Lower leg skin (tissue), 4 donors: Measurements from ENCODE around the gene HSPG2. TPM values are rescaled to one million over a fixed set of nuclear protein-coding genes. Genes with fewer than 3 reads are reported as not detected.

ENCODE experiments used
- DNase-seq, 2 donors: peaks; one replicate each; pipeline ENCODE4 v3.0.0-alpha.2; 2019; ENCODE audit warnings: low spot score in 2 of 2
- H3K4me3 ChIP-seq: fragments of 200-600 bp; sonication (generic); 2 replicates; pipeline ENCODE4 v1.5.1; 2017; ENCODE audit warnings: mild to moderate bottlenecking, low read depth; ENCODE audit not compliant: poor library complexity, severe bottlenecking
- POLR2A ChIP-seq, 2 donors: fragments of 450-650 bp; IDR thresholded peaks; one replicate each; pipeline ENCODE4 v1.6.1; 2016 to 2017; ENCODE audit warnings: antibody characterized with exemption in 2 of 2, mild to moderate bottlenecking in 1 of 2, moderate library complexity in 1 of 2
- whole genome bisulfite sequencing, 2 donors: methylation state at CpG; one replicate each; pipeline ENCODE4 v1.1.5; 2018; 5-methylcytosine and 5-hydroxymethylcytosine counted together
- intact Hi-C: fragments of 100-400 bp; cut with DNase I; formaldehyde crosslinking; loops from one replicate; pipeline ENCODE4 v1.15.0; 2023; ENCODE audit warnings: low total_unique reads
- total RNA-seq, 4 donors: library from RNA; depleted of rRNA; stranded (reverse); fragments of >200 nt; gene quantifications; one replicate each; pipeline ENCODE4 v1.1.0, GENCODE V29; 2016
- TF ChIP-seq, protein P1 (sequence below), 3 donors: fragments of 450-650 bp; IDR thresholded peaks; one replicate each; pipeline ENCODE4 v1.5.1; 2016; ENCODE audit warnings: antibody characterized with exemption in 3 of 3, mild to moderate bottlenecking in 3 of 3, moderate library complexity in 2 of 3

The HSPG2 gene
- total RNA-seq, 4 donors from 2014 or later, result 67.9 to 171 (median 99.6) TPM

DNA sequence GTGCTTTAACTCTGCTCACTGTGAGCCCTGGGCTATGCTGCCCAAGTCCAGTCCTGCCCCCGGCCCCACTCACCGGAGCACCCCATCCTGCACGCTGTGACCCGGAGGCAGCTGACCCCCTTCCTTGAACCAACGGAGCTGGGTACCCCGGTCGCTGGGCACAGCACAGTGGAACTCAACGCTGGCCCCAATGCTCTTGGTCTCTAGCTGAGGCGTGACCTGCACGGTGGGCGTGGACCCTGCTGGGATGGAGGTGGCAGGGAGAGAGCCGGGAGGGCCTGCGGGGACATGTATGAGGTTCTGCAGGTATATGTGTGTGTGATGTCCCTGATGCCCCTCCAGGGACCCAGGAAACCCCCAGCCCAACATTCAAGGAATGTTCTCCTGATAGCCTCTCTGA lies 100.4 kb downstream of the HSPG2 start:
- no peak overlapping the region for H3K4me3 ChIP-seq
- intact Hi-C loops, result no loop called here
- no peak for DNase-seq
- 94 to 97% methylated on average over 13 of the region's 13 CpGs for WGBS, 2 donors
- no peak for TF ChIP-seq POLR2A (IDR thresholded peaks at IDR 0.05)
- TF ChIP-seq, protein P1, sequence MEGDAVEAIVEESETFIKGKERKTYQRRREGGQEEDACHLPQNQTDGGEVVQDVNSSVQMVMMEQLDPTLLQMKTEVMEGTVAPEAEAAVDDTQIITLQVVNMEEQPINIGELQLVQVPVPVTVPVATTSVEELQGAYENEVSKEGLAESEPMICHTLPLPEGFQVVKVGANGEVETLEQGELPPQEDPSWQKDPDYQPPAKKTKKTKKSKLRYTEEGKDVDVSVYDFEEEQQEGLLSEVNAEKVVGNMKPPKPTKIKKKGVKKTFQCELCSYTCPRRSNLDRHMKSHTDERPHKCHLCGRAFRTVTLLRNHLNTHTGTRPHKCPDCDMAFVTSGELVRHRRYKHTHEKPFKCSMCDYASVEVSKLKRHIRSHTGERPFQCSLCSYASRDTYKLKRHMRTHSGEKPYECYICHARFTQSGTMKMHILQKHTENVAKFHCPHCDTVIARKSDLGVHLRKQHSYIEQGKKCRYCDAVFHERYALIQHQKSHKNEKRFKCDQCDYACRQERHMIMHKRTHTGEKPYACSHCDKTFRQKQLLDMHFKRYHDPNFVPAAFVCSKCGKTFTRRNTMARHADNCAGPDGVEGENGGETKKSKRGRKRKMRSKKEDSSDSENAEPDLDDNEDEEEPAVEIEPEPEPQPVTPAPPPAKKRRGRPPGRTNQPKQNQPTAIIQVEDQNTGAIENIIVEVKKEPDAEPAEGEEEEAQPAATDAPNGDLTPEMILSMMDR (IDR thresholded peaks at IDR 0.05), result no peak

DNA sequence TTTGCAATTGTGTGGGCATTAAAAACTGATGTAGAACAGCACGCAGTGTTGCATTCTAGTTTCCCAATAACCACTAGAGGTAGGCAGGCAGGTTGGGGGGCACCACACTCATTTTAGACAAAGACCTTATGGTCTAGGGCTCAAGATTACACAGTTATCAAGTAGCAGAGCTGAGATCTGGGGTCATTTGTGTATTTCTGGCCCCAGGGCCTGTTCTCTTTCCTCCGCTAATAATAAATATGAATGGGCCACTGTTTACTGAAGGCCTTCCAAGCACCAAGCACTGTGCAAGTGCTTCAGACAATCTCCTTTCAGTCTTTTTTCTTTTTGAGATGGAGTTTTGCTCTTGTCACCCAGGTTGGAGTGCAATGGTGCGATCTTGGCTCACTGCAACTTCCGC lies 101.1 kb downstream of the HSPG2 start:
- no peak for DNase-seq
- H3K4me3 ChIP-seq, result no peak overlapping the region
- WGBS, 2 donors, result 93 to 97% methylated on average over 4 of the region's 4 CpGs
- TF ChIP-seq, protein P1 (IDR thresholded peaks at IDR 0.05), result no peak
- no peak for TF ChIP-seq POLR2A (IDR thresholded peaks at IDR 0.05)
- intact Hi-C loops, result no loop called here

DNA sequence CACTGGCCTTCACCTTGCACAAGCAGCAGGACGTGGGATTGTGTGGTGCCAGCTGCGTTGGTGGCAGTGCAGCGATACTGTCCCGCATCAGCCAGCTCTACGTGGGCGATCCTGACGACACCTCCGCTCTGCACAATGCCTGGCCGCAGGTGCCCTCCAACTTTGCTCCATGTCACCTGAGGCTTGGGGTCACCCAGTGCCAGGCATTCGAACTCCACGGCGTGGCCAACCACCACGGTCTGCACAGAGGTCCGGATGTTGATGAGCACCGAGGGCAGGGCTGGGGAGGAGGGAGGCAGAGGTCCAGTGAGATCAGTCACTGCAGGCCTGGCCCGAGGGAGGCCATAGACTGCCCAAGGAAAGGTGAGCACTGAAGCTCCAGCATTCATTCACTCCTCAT lies 102.4 kb downstream of the HSPG2 start:
- DNase-seq, result no peak
- intact Hi-C loops, result no loop called here
- TF ChIP-seq, protein P1 (IDR thresholded peaks at IDR 0.05), result no peak
- no peak for TF ChIP-seq POLR2A (IDR thresholded peaks at IDR 0.05)
- no peak overlapping the region for H3K4me3 ChIP-seq
- 96% methylated on average over 16 of the region's 16 CpGs for WGBS, 2 donors

DNA sequence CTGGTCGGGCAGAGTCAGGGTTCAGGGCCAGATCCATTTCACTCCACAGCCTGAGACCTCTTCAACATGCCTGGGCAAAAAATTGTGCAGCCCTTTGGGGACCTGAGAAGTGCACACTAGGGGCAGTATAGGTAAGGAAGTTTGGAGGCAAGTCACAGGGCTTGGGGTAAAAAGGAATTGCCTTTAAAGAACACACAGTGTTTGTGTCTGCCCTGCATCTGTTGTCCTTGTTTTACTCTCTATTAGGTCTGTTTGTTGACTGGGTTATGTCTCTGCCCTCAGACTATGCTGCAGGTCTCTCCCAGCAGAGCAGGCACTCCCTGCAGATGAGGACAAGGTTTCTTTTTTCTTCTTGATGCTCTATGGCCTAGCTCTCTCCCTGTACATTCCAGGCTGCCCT lies 103.0 kb downstream of the HSPG2 start:
- DNase-seq, result no peak
- 88 to 94% methylated on average over 1 of the region's 1 CpG for WGBS, 2 donors
- intact Hi-C loops, result no loop called here
- no peak for TF ChIP-seq POLR2A (IDR thresholded peaks at IDR 0.05)
- TF ChIP-seq, protein P1 (IDR thresholded peaks at IDR 0.05), result no peak
- H3K4me3 ChIP-seq, result no peak overlapping the region

DNA sequence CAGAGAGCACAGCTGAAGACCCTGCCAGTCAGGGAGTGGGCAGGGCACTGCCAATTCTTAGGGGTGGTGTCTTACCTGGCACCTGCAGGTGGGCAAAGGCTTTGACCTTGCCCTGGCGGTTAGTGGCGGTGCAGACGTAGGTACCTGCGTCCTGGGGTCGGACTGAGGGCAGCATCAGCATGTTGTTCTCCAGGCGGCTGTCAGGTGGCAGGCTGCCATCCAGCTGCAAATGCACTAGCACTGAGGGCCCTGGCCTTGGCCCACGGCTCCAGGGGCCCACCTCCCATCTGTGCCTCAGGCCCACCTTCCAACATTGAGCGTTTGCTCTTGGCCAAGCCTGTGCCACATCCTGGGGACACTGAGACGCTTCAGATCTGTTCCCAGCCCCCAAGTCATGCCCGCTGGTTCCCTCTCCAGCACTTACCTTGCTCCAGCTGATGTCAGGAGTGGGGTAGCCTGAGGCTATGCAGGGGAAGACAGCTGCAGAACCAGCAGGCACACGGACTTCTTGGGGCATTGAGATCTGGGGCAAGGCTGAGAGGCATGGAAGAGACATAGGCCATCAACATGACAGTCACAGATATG lies 103.6 kb downstream of the HSPG2 start:
- 81% methylated on average over 11 of the region's 11 CpGs for WGBS, 2 donors
- no peak for DNase-seq
- intact Hi-C loops, result no loop called here
- TF ChIP-seq, protein P1 (IDR thresholded peaks at IDR 0.05), result no peak
- no peak for TF ChIP-seq POLR2A (IDR thresholded peaks at IDR 0.05)
- no peak overlapping the region for H3K4me3 ChIP-seq

DNA sequence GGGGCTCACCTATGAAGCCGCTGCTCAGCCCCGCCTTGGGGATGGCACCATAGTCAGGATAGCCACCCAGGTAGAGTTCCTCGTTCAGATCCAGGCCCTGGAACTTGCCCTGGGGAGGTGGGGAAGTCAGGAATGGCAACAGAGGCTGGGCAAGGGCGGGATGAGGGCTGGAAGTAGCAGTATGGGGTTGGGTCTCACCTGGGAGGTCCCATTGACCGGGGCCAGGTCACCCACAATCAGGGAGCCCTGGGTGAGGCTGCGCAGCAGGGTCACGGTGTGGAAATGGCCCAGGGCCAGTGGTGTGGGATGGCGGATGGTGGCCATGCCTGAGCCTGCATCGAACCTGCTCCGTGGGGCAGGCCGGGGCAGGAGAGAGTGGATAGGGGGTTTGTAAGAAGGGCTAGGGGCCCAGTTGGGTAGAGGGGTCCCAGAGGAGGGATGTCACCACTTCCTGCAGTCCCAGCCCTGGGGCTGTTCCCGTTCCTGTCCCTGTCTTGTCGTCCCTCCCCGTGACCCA lies 105.6 kb downstream of the HSPG2 start:
- no peak overlapping the region for H3K4me3 ChIP-seq
- 82 to 88% methylated on average over 14 of the region's 14 CpGs for WGBS, 2 donors
- TF ChIP-seq, protein P1 (IDR thresholded peaks at IDR 0.05), result no peak
- no peak for TF ChIP-seq POLR2A (IDR thresholded peaks at IDR 0.05)
- DNase-seq, result no peak
- intact Hi-C loops, result no loop called here
